ENCODE data around the gene CAPN10.

DNA sequence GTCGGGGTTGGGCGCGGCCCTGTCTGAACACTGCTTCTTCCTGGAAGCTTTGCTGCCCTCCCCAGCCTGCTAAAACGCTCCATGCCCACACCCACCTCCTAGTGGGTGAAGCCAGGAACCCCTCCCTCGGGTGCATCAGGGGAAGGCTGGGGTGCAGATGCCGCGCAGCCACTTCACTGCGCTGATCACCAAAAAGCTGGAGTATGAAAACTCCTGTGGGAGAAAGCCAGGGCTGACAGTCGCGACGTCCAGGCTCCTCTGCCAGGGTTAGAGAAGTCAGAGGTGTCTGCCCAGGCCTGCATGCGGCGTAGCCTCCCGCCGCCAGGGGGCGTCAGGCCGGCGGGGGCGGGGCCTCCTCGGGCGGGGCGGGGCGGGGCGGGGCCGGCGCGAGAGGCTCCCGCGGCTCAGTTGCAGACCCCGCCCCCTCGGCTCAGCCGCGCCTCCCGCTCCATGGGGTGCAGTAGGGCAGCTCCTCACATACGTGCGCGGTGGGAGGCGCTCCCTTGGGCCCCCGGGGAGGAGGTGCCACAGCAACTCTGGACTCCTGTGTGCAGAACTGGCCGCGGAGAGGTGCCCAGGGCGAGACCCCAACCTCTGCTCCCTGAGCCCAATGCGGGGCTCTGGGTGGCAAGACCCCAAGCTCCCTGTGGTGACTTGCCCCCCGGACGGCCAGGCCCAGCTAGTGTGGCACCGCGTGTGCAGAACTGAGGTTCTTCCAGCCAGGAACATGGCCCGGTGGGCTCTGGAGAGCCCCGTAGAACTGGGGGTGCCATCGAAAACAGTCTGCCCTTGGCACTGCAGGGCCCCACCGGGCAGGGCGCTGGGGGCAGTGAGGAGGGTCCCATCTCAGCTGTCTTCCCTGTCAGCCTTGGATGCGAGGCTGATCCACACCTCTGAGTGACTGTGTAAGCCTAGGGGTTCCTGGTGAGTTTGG lies 20.1 kb upstream of the CAPN10 start:
- TF ChIP-seq FOXM1 (IDR thresholded peaks at IDR 0.05; ENCODE audit: borderline replicate concordance, low read depth), result no peak
- TF ChIP-seq, protein P1, sequence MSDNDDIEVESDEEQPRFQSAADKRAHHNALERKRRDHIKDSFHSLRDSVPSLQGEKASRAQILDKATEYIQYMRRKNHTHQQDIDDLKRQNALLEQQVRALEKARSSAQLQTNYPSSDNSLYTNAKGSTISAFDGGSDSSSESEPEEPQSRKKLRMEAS (IDR thresholded peaks at IDR 0.05), result no peak; the same call in 1 of the 2 replicates
- no peak for TF ChIP-seq CEBPB (IDR thresholded peaks at IDR 0.05)
- TF ChIP-seq TEAD4 (IDR thresholded peaks at IDR 0.05), result no peak
- TF ChIP-seq, protein P2, sequence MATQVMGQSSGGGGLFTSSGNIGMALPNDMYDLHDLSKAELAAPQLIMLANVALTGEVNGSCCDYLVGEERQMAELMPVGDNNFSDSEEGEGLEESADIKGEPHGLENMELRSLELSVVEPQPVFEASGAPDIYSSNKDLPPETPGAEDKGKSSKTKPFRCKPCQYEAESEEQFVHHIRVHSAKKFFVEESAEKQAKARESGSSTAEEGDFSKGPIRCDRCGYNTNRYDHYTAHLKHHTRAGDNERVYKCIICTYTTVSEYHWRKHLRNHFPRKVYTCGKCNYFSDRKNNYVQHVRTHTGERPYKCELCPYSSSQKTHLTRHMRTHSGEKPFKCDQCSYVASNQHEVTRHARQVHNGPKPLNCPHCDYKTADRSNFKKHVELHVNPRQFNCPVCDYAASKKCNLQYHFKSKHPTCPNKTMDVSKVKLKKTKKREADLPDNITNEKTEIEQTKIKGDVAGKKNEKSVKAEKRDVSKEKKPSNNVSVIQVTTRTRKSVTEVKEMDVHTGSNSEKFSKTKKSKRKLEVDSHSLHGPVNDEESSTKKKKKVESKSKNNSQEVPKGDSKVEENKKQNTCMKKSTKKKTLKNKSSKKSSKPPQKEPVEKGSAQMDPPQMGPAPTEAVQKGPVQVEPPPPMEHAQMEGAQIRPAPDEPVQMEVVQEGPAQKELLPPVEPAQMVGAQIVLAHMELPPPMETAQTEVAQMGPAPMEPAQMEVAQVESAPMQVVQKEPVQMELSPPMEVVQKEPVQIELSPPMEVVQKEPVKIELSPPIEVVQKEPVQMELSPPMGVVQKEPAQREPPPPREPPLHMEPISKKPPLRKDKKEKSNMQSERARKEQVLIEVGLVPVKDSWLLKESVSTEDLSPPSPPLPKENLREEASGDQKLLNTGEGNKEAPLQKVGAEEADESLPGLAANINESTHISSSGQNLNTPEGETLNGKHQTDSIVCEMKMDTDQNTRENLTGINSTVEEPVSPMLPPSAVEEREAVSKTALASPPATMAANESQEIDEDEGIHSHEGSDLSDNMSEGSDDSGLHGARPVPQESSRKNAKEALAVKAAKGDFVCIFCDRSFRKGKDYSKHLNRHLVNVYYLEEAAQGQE (IDR thresholded peaks at IDR 0.05; ENCODE audit: low read depth), result no peak
- TF ChIP-seq RAD21 (IDR thresholded peaks at IDR 0.05; ENCODE audit: low read depth), result no peak
- no peak; the same call in 1 of the 2 replicates for TF ChIP-seq TAF1 (IDR thresholded peaks at IDR 0.05; ENCODE audit: low read depth)
- 0 out of 2 replicates have a peak, but pooled peaks have one; percentile 9 for TF ChIP-seq NFIC (IDR thresholded peaks at IDR 0.05)
- no peak for TF ChIP-seq TCF12 (IDR thresholded peaks at IDR 0.05; ENCODE audit: low read depth)
- no peak for TF ChIP-seq EP300 (IDR thresholded peaks at IDR 0.05; ENCODE audit: borderline replicate concordance)

Measured in Ishikawa (cell line).